Upper lobe of left lung (tissue), 6 donors: ENCODE data around the gene TNC. TPM values are rescaled to one million over a fixed set of nuclear protein-coding genes. Genes with fewer than 3 reads are reported as not detected.

ENCODE experiments used
- ATAC-seq, 2 donors: fragments of 200-7000 bp; cut with Tn5 transposase; one replicate each; pipeline ENCODE4 v1.9.1; 2022; ENCODE audit warnings: mild to moderate bottlenecking in 2 of 2, moderate library complexity in 2 of 2; ENCODE audit not compliant: low FRiP score in 2 of 2
- DNase-seq, 2 donors: peaks; one replicate each; pipeline ENCODE4 v3.0.0-alpha.2; 2019 to 2020
- H3K27ac ChIP-seq, 4 donors: fragments of 200-600 bp; sonication (generic); one replicate each; pipeline ENCODE4 v1.5.1; 2016 to 2019
- H3K27me3 ChIP-seq, 4 donors: fragments of 200-600 bp; sonication (generic); one replicate each; pipeline ENCODE4 v1.5.1; 2017 to 2019
- H3K36me3 ChIP-seq, 4 donors: fragments of 200-600 bp; sonication (generic); one replicate each; pipeline ENCODE4 v1.5.1; 2016 to 2019
- H3K4me1 ChIP-seq, 4 donors: fragments of 200-600 bp; sonication (generic); one replicate each; pipeline ENCODE4 v1.5.1; 2018 to 2019
- H3K4me3 ChIP-seq, 4 donors: fragments of 200-600 bp; sonication (generic); one replicate each; pipeline ENCODE4 v1.5.1; 2017 to 2019; ENCODE audit warnings: mild to moderate bottlenecking in 2 of 4, moderate library complexity in 1 of 4
- H3K9me3 ChIP-seq, 4 donors: fragments of 200-600 bp; sonication (generic); one replicate each; pipeline ENCODE4 v1.5.1; 2018 to 2019
- CTCF ChIP-seq, 6 experiments: fragments of 450-650 bp in 4 of 6; fragments of 200-600 bp in 2 of 6; sonication (generic) in 2 of 6; IDR thresholded peaks; one replicate each; pipeline ENCODE4 v1.5.1; 2016 to 2019; ENCODE audit warnings: antibody characterized with exemption in 6 of 6
- EP300 ChIP-seq, 4 donors: sonication (generic); formaldehyde crosslinking; IDR thresholded peaks; one replicate each; pipeline ENCODE4 v1.5.1; 2017; ENCODE audit warnings: antibody characterized with exemption in 4 of 4, control low read depth in 2 of 4
- POLR2A ChIP-seq, 4 donors: fragments of 450-650 bp; IDR thresholded peaks; one replicate each; pipeline ENCODE4 v1.5.1; 2016 to 2017; ENCODE audit warnings: antibody characterized with exemption in 4 of 4, mild to moderate bottlenecking in 2 of 4
- POLR2AphosphoS5 ChIP-seq, 2 donors: sonication (generic); formaldehyde crosslinking; IDR thresholded peaks; one replicate each; pipeline ENCODE4 v1.5.1; 2017; ENCODE audit warnings: antibody characterized with exemption in 2 of 2
- WGBS, 2 donors: methylation state at CpG; one replicate each; pipeline ENCODE4 v1.1.5; 2017 to 2018; 5-methylcytosine and 5-hydroxymethylcytosine counted together
- total RNA-seq, 6 donors: library from RNA; depleted of rRNA in 4 of 6; stranded (reverse); fragments of >200 nt in 4 of 6; gene quantifications; one replicate each; pipeline versions ENCODE4 v1.1.0 to v1.2.1, GENCODE V29; 2016 to 2021
- donor health status: DM: no; HTN: no; CAD: no; lungs with moderate emphysema.
- donor health status: DM: no; HTN: yes; CAD: no; lungs with severe emphysema.

The TNC gene
- total RNA-seq, 6 donors from 2014 or later = 7.3 to 53.5 (median 23.8) TPM

- H3K36me3 ChIP-seq = no peaks in the 10 kb centered on the region
- H3K4me3 ChIP-seq = no peak overlapping the region
- peaks cover 2 to 13% (median 8%) of the 10 kb centered on the region in 4 donors for H3K4me1 ChIP-seq
- no peaks in the 10 kb centered on the region for H3K27me3 ChIP-seq
- TF ChIP-seq POLR2AphosphoS5 (IDR thresholded peaks at IDR 0.05) (no peak), EP300 (IDR thresholded peaks at IDR 0.05) (no peak), POLR2A (IDR thresholded peaks at IDR 0.05) (no peak), CTCF (IDR thresholded peaks at IDR 0.05) (no peak)
- DNase-seq = no peak
- H3K27ac ChIP-seq = no peak overlapping the region
- 82 to 89% methylated on average over 5 of the region's 5 CpGs for WGBS, 2 donors
- H3K9me3 ChIP-seq = no peaks in the 10 kb centered on the region
- ATAC-seq = no peak
Observed at GRCh38 chr9:115122937-115123336, 5.0 kb upstream of the TNC start.

- Histone ChIP-seq H3K36me3 (no peaks in the 10 kb centered on the region), H3K27ac (no peak overlapping the region), H3K4me1 (peaks cover 2 to 20% (median 14%) of the 10 kb centered on the region in 4 donors), H3K9me3 (no peaks in the 10 kb centered on the region), H3K4me3 (no peak overlapping the region), H3K27me3 (no peaks in the 10 kb centered on the region)
- DNase-seq (no peak), ATAC-seq (no peak)
- TF ChIP-seq POLR2AphosphoS5 (IDR thresholded peaks at IDR 0.05) (no peak), CTCF (IDR thresholded peaks at IDR 0.05) (no peak), POLR2A (IDR thresholded peaks at IDR 0.05) (no peak), EP300 (IDR thresholded peaks at IDR 0.05) (no peak)
Observed at GRCh38 chr9:115121181-115121580, 3.2 kb upstream of the TNC start.

- WGBS, 2 donors = 16 to 20% methylated on average over 8 of the region's 8 CpGs
- TF ChIP-seq CTCF (IDR thresholded peaks at IDR 0.05) (no peak), EP300 (IDR thresholded peaks at IDR 0.05) (no peak), POLR2A (IDR thresholded peaks at IDR 0.05) (no peak), POLR2AphosphoS5 (IDR thresholded peaks at IDR 0.05) (peak in 1 of 2 donors; percentile 21)
- H3K36me3 ChIP-seq = no peaks in the 10 kb centered on the region
- H3K27me3 ChIP-seq = no peaks in the 10 kb centered on the region
- peaks cover 2 to 20% (median 14%) of the 10 kb centered on the region in 4 donors for H3K4me1 ChIP-seq
- DNase-seq (peak in 1 of 2 donors; percentile 82), ATAC-seq (peak; percentile 81 to 92)
- H3K9me3 ChIP-seq = no peaks in the 10 kb centered on the region
- H3K27ac ChIP-seq = peak overlapping the region in 3 of 4 donors; percentile 4 to 46 (median 6)
- peak overlapping the region in 3 of 4 donors; percentile 25 to 40 (median 26) for H3K4me3 ChIP-seq
Observed at GRCh38 chr9:115118879-115119218, 892 bp upstream of the TNC start.

GRCh38 chr9:115116421-115117284, 1.3 kb downstream of the TNC start:
- ATAC-seq (no peak), DNase-seq (no peak)
- H3K9me3 ChIP-seq = no peaks in the 10 kb centered on the region
- H3K4me3 ChIP-seq = peak overlapping the region in 3 of 4 donors; percentile 10 to 40 (median 26)
- TF ChIP-seq CTCF (IDR thresholded peaks at IDR 0.05) (no peak), POLR2A (IDR thresholded peaks at IDR 0.05) (no peak), POLR2AphosphoS5 (IDR thresholded peaks at IDR 0.05) (no peak), EP300 (IDR thresholded peaks at IDR 0.05) (no peak)
- H3K4me1 ChIP-seq = peaks cover 2 to 20% (median 14%) of the 10 kb centered on the region in 4 donors
- H3K27ac ChIP-seq = no peak overlapping the region
- 76 to 82% methylated on average over 8 of the region's 8 CpGs for WGBS, 2 donors
- no peaks in the 10 kb centered on the region for H3K36me3 ChIP-seq
- H3K27me3 ChIP-seq = no peaks in the 10 kb centered on the region
